Measurements from ENCODE around the gene KCNE4.

KCNE4 gene

GRCh38 chr2:223029287-223029686, 22.7 kb upstream of the KCNE4 start:
- TF ChIP-seq CTCF (IDR thresholded peaks at IDR 0.05; ENCODE audit: low read length, missing control alignments) = no peak
- DNase-seq (ENCODE audit: low read depth) = no peak
- no peak overlapping the region for H3K4me3 ChIP-seq (replicated peaks; ENCODE audit: low read depth, low read length)

GRCh38 chr2:223032187-223033142, 19.5 kb upstream of the KCNE4 start:
- no peak overlapping the region for H3K4me3 ChIP-seq (replicated peaks; ENCODE audit: low read depth, low read length)
- TF ChIP-seq CTCF (IDR thresholded peaks at IDR 0.05; ENCODE audit: low read length, missing control alignments) = no peak
- DNase-seq (ENCODE audit: low read depth) = no peak

- DNase-seq (ENCODE audit: low read depth) = no peak
- no peak overlapping the region for H3K4me3 ChIP-seq (replicated peaks; ENCODE audit: low read depth, low read length)
- no peak for TF ChIP-seq CTCF (IDR thresholded peaks at IDR 0.05; ENCODE audit: low read length, missing control alignments)
Measured at GRCh38 chr2:223034221-223034975, 17.6 kb upstream of the KCNE4 start.

- no peak for DNase-seq (ENCODE audit: low read depth)
- H3K4me3 ChIP-seq (replicated peaks; ENCODE audit: low read depth, low read length) = no peak overlapping the region
- TF ChIP-seq CTCF (IDR thresholded peaks at IDR 0.05; ENCODE audit: low read length, missing control alignments) = no peak
Measured at GRCh38 chr2:223036790-223037444, 15.1 kb upstream of the KCNE4 start.

- no peak overlapping the region for H3K4me3 ChIP-seq (replicated peaks; ENCODE audit: low read depth, low read length)
- TF ChIP-seq CTCF (IDR thresholded peaks at IDR 0.05; ENCODE audit: low read length, missing control alignments) = no peak
- no peak for DNase-seq (ENCODE audit: low read depth)
Measured at GRCh38 chr2:223037445-223037800, 14.6 kb upstream of the KCNE4 start.

GRCh38 chr2:223039618-223040017, 12.4 kb upstream of the KCNE4 start:
- no peak for TF ChIP-seq CTCF (IDR thresholded peaks at IDR 0.05; ENCODE audit: low read length, missing control alignments)
- no peak for DNase-seq (ENCODE audit: low read depth)
- H3K4me3 ChIP-seq (replicated peaks; ENCODE audit: low read depth, low read length) = no peak overlapping the region
